Measurements from ENCODE around the gene ANO8.

DNA sequence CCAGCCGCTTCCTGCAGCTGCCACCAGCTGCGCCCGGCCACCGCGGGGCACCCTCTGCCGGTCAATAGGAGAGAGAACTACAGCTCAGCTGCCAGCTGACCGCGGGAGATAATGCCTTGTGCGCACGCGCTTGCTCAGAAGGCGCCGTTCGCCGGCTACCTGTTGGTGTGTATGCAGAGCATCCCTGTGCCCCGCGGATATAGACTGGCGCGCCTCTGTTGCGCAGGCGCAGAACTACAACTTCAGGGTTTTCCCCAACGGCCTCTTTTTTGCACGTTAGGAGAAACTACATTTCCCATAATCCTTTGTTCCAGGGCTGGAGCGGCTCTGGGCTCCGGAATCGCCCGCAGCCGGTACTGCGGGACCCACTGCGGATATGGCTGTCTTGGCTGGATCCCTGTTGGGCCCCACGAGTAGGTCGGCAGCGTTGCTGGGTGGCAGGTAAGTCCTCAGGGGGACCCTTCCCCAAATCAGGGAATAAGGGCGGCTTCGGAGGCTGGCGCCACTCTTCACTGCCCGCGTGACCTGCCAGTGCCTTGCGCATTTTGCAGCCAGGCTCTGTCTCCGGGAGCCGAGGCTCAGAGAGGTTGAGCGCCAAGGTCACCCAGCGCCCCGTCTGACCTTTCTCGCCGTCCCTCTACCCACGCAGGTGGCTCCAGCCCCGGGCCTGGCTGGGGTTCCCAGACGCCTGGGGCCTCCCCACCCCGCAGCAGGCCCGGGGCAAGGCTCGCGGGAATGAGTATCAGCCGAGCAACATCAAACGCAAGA, 29.0 kb downstream of the ANO8 start, which contains the start of gene MRPL34:
- TF ChIP-seq POLR2A (IDR thresholded peaks at IDR 0.05) (peak in 1 of 2 donors; percentile 86), CTCF (IDR thresholded peaks at IDR 0.05) (peak; percentile 21 to 96 (median 86))
